Measurements from ENCODE around the gene KCNH1.
A peak's percentile ranks its signal among the peaks of the same experiment; 100 is the strongest.

KCNH1 gene

DNA sequence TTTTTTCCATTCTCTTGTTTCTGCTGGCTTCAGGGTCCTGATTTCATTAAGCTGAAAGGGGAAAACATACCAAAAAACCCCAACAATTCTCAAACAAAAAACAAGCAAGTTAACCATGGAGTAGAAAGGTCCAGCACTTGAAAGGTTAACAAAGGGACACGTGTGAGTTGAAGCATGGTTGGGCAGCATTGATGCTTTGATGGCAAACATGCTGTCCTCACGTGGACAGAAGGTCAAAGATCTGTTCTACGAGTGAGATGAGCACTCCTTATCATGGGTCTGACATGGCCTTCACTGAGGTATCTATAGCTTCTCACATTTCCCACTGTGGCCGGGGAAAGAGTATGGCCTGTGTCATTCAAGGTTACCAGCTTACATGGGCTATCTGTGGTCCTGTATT, 410.3 kb downstream of the KCNH1 start:
- no peak for TF ChIP-seq EZH2phosphoT487 (IDR thresholded peaks at IDR 0.05; ENCODE audit: low read depth)
- TF ChIP-seq, protein P1, sequence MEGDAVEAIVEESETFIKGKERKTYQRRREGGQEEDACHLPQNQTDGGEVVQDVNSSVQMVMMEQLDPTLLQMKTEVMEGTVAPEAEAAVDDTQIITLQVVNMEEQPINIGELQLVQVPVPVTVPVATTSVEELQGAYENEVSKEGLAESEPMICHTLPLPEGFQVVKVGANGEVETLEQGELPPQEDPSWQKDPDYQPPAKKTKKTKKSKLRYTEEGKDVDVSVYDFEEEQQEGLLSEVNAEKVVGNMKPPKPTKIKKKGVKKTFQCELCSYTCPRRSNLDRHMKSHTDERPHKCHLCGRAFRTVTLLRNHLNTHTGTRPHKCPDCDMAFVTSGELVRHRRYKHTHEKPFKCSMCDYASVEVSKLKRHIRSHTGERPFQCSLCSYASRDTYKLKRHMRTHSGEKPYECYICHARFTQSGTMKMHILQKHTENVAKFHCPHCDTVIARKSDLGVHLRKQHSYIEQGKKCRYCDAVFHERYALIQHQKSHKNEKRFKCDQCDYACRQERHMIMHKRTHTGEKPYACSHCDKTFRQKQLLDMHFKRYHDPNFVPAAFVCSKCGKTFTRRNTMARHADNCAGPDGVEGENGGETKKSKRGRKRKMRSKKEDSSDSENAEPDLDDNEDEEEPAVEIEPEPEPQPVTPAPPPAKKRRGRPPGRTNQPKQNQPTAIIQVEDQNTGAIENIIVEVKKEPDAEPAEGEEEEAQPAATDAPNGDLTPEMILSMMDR (IDR thresholded peaks at IDR 0.05; ENCODE audit: low read depth, low read length), result no peak
- Histone ChIP-seq H3K9ac (ENCODE audit: low read length) (no peak overlapping the region), H3K4me1 (ENCODE audit: low read length) (no peaks in the 10 kb centered on the region), H3K27ac (ENCODE audit: low read length) (no peak overlapping the region), H4K20me1 (ENCODE audit: insufficient read depth, low read length) (no peaks in the 10 kb centered on the region), H3K9me3 (ENCODE audit: insufficient read depth, low read length) (no peaks in the 10 kb centered on the region), H3K79me2 (ENCODE audit: low read length) (no peaks in the 10 kb centered on the region), H3K27me3 (ENCODE audit: low read depth, low read length) (peaks cover 16% of the 10 kb centered on the region), H2AFZ (ENCODE audit: low read depth, low read length) (no peak overlapping the region), H3K4me2 (ENCODE audit: low read length) (no peak overlapping the region), H3K4me3 (ENCODE audit: low read length) (no peak overlapping the region), H3K36me3 (replicated peaks; ENCODE audit: low read depth, low read length) (no peaks in the 10 kb centered on the region)

DNA sequence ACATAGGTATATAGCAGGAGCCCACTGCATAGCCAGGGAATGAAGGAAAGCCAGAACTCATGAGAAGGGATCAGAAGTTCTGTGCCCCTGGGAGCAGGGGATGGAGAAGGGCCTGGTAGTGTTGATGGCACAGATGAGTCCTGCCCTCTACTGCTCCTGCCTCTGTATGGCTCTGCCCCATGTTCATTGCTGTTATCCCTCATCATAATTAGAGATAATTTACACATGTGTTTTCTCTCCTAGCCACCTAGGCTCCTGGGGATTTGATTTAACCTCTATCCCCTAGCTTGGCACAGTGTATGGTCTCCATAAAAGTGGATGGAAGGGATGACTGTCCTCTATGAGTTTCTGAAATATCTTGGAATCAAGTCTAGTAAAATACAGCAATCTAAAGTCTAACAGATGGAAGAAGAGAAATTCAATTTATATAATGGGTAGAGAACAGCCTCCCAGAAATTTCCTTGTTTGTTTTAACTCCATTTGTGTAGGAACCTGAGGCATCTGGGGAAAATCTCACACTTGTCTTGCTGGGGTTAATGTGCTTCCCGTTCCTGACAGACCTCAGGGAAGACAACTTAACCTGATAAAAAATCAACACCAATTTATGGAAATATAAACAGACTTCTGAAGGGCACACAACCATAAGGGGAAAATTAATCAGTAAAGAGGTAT, 411.4 kb downstream of the KCNH1 start:
- no peaks in the 10 kb centered on the region for H3K36me3 ChIP-seq (replicated peaks; ENCODE audit: low read depth, low read length)
- H2AFZ ChIP-seq (ENCODE audit: low read depth, low read length), result no peak overlapping the region
- H3K9ac ChIP-seq (ENCODE audit: low read length), result no peak overlapping the region
- no peaks in the 10 kb centered on the region for H3K4me1 ChIP-seq (ENCODE audit: low read length)
- no peak overlapping the region for H3K27ac ChIP-seq (ENCODE audit: low read length)
- H3K4me3 ChIP-seq (ENCODE audit: low read length), result no peak overlapping the region
- H3K79me2 ChIP-seq (ENCODE audit: low read length), result no peaks in the 10 kb centered on the region
- no peaks in the 10 kb centered on the region for H4K20me1 ChIP-seq (ENCODE audit: insufficient read depth, low read length)
- H3K4me2 ChIP-seq (ENCODE audit: low read length), result no peak overlapping the region
- peaks cover 5% of the 10 kb centered on the region; the same call in 1 of the 2 replicates for H3K27me3 ChIP-seq (ENCODE audit: low read depth, low read length)
- no peaks in the 10 kb centered on the region for H3K9me3 ChIP-seq (ENCODE audit: insufficient read depth, low read length)
- TF ChIP-seq, protein P1 (IDR thresholded peaks at IDR 0.05; ENCODE audit: low read depth, low read length), result peak; percentile 14; the same call in 1 of the 2 replicates
- TF ChIP-seq EZH2phosphoT487 (IDR thresholded peaks at IDR 0.05; ENCODE audit: low read depth), result no peak

DNA sequence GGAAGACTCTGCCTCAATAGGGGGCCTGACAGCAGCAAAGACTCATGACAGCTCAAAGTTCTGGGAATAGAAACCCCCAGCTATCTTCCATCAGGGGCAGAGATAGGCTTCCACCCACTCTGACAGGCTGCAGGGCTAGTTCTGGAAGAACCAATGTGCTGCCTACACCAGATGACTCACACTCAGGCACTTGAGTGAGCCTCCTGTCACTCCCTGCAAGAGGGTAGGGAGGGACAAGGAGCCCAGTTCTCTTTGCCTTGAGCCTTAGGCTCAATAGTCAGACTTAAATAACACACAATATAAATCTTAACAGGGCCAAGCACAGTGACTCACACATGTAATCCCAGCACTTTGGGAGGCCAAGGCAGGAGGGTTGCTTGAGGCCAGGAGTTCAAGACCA, 418.9 kb downstream of the KCNH1 start:
- Histone ChIP-seq H2AFZ (ENCODE audit: low read depth, low read length) (no peak overlapping the region), H3K9ac (ENCODE audit: low read length) (no peak overlapping the region), H3K4me2 (ENCODE audit: low read length) (no peak overlapping the region), H3K4me3 (ENCODE audit: low read length) (no peak overlapping the region), H3K27ac (ENCODE audit: low read length) (no peak overlapping the region), H3K4me1 (ENCODE audit: low read length) (no peaks in the 10 kb centered on the region), H3K9me3 (ENCODE audit: insufficient read depth, low read length) (no peaks in the 10 kb centered on the region), H4K20me1 (ENCODE audit: insufficient read depth, low read length) (no peaks in the 10 kb centered on the region), H3K27me3 (ENCODE audit: low read depth, low read length) (0 out of 2 replicates have a peak, but pooled peaks cover 4% of the 10 kb centered on the region), H3K36me3 (replicated peaks; ENCODE audit: low read depth, low read length) (no peaks in the 10 kb centered on the region), H3K79me2 (ENCODE audit: low read length) (no peaks in the 10 kb centered on the region)
- TF ChIP-seq, protein P1 (IDR thresholded peaks at IDR 0.05; ENCODE audit: low read depth, low read length), result no peak
- no peak for TF ChIP-seq EZH2phosphoT487 (IDR thresholded peaks at IDR 0.05; ENCODE audit: low read depth)

DNA sequence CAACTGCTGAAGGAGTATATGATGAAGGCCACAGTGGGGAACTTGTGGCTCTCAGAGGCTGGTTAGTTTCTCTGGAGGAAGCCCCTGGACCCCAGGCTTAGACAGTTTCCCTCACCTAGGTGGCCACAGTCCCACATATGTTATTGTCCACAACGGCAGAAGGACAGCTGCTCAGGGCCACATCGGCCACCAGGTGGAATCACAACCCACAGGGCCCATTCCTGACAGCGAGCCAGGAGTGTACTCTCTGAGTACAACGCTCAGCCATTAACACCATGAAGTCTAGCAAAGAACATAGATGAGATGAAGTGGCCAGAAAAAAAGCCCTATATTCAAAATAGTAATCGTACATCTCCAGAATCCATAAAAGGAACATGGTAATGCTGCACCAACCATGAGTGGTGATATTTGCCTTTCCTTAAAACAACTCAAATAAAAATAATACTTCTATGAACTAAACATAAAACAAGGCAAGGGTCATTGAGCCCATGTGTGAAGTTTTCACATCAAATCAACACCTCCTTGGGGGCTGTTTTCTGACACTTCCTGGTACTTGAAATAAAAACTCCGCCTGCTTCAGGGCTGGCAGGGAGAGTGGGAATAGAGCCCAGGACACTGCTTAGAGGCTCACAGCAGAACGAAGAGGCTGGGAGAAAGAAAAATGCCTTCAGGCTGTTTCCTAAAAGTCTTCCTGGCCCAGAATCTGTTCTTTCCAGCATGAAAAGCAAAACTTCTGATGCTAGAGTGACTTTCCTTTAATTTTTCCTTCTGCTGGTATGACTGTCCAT, 421.9 kb downstream of the KCNH1 start:
- Histone ChIP-seq H3K27ac (ENCODE audit: low read length) (no peak overlapping the region), H3K9ac (ENCODE audit: low read length) (no peak overlapping the region), H3K4me3 (ENCODE audit: low read length) (no peak overlapping the region), H3K79me2 (ENCODE audit: low read length) (no peaks in the 10 kb centered on the region), H3K9me3 (ENCODE audit: insufficient read depth, low read length) (no peaks in the 10 kb centered on the region), H3K36me3 (replicated peaks; ENCODE audit: low read depth, low read length) (no peaks in the 10 kb centered on the region), H3K4me1 (ENCODE audit: low read length) (no peaks in the 10 kb centered on the region), H2AFZ (ENCODE audit: low read depth, low read length) (no peak overlapping the region), H3K4me2 (ENCODE audit: low read length) (no peak overlapping the region), H3K27me3 (ENCODE audit: low read depth, low read length) (0 out of 2 replicates have a peak, but pooled peaks cover 4% of the 10 kb centered on the region), H4K20me1 (ENCODE audit: insufficient read depth, low read length) (no peaks in the 10 kb centered on the region)
- TF ChIP-seq, protein P1 (IDR thresholded peaks at IDR 0.05; ENCODE audit: low read depth, low read length), result no peak
- TF ChIP-seq EZH2phosphoT487 (IDR thresholded peaks at IDR 0.05; ENCODE audit: low read depth), result no peak

All from OCI-LY3 (cell line).